ENCODE results near the gene TPK1.

Gene TPK1

DNA sequence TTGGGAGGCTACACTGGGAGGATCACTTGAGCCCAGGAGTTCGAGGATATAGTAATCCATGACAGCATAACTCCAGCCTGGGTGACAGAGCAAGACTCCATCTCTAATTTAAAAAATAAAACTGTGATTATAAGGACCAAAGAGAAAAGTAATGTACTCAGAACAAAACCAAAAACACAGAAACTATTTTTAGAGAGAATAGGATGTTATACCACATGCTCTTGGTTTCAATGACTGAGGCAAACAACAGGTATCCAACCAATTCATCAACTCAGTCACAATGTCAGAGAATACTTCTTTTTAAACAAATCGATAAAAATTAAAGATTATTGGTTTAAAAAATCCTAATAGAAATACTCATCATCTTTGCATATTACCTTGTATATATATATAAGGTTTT, 186.7 kb downstream of the TPK1 start:
- H3K4me3 ChIP-seq (ENCODE audit: low read depth, low read length), result no peak overlapping the region
- H3K27me3 ChIP-seq (ENCODE audit: insufficient read depth, low read depth, severe bottlenecking), result no peaks in the 10 kb centered on the region
- peaks cover 5% of the 10 kb centered on the region for H3K9me3 ChIP-seq (ENCODE audit: severe bottlenecking)
- H3K36me3 ChIP-seq, result no peaks in the 10 kb centered on the region
- TF ChIP-seq, protein P1, sequence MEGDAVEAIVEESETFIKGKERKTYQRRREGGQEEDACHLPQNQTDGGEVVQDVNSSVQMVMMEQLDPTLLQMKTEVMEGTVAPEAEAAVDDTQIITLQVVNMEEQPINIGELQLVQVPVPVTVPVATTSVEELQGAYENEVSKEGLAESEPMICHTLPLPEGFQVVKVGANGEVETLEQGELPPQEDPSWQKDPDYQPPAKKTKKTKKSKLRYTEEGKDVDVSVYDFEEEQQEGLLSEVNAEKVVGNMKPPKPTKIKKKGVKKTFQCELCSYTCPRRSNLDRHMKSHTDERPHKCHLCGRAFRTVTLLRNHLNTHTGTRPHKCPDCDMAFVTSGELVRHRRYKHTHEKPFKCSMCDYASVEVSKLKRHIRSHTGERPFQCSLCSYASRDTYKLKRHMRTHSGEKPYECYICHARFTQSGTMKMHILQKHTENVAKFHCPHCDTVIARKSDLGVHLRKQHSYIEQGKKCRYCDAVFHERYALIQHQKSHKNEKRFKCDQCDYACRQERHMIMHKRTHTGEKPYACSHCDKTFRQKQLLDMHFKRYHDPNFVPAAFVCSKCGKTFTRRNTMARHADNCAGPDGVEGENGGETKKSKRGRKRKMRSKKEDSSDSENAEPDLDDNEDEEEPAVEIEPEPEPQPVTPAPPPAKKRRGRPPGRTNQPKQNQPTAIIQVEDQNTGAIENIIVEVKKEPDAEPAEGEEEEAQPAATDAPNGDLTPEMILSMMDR (IDR thresholded peaks at IDR 0.05; ENCODE audit: low read depth, low read length), result no peak
- no peak for DNase-seq
- H3K27ac ChIP-seq, result no peak overlapping the region

DNA sequence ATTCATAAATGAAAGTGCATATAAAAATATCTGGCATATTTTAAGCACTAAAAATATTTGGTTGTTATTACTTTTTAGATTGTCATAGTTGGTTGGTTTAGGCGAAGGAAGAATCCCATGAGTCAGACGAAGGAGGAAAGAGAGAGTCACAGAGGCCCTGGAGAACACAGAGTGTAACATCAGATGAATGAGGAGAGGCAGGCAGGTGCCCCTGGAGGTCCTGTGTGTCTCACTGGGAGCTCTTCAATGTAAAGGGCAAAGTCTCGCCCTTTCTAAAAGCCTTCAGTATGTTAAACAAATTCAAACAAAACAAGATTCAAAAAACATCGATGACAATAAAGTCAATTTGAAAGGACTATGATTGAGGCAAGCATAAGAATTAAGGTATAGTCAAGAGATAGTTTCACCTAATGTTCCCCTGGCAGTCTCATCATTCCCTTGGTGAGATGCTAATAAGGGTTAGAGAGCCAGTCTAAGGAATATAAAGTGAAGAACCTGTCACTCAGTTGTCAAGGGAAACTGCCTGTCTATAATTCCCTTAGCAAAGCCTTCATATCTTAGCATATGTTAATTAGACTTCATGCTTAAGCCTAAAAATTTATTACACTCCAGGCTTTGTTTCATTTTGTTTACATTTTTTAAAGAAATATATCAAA, 194.3 kb downstream of the TPK1 start:
- TF ChIP-seq, protein P1 (IDR thresholded peaks at IDR 0.05; ENCODE audit: low read depth, low read length), result no peak
- H3K4me3 ChIP-seq (ENCODE audit: low read depth, low read length), result no peak overlapping the region
- DNase-seq, result no peak
- H3K27ac ChIP-seq, result no peak overlapping the region
- H3K9me3 ChIP-seq (ENCODE audit: severe bottlenecking), result no peaks in the 10 kb centered on the region
- H3K27me3 ChIP-seq (ENCODE audit: insufficient read depth, low read depth, severe bottlenecking), result no peaks in the 10 kb centered on the region
- no peaks in the 10 kb centered on the region for H3K36me3 ChIP-seq

DNA sequence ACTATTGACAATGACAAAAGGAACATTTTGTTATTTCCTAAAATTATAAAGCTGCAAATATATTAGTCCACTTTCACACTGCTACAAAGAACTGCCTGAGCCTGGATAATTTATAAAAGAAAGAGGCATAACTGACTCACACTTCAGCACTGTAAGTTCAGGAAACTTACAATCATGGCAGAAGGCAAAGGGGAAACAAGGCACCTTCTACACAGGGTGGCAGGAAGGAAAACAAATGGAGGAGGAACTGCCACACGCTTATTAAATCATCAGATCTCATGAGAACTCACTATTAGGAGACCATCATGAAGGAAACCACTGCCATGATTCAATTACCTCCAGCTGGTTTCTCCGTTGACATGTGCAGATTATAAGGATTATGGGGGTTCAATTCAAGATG, 203.1 kb downstream of the TPK1 start:
- no peaks in the 10 kb centered on the region for H3K27me3 ChIP-seq (ENCODE audit: insufficient read depth, low read depth, severe bottlenecking)
- no peaks in the 10 kb centered on the region for H3K9me3 ChIP-seq (ENCODE audit: severe bottlenecking)
- no peaks in the 10 kb centered on the region for H3K36me3 ChIP-seq
- TF ChIP-seq, protein P1 (IDR thresholded peaks at IDR 0.05; ENCODE audit: low read depth, low read length), result no peak
- no peak overlapping the region for H3K27ac ChIP-seq
- no peak overlapping the region for H3K4me3 ChIP-seq (ENCODE audit: low read depth, low read length)
- no peak for DNase-seq

DNA sequence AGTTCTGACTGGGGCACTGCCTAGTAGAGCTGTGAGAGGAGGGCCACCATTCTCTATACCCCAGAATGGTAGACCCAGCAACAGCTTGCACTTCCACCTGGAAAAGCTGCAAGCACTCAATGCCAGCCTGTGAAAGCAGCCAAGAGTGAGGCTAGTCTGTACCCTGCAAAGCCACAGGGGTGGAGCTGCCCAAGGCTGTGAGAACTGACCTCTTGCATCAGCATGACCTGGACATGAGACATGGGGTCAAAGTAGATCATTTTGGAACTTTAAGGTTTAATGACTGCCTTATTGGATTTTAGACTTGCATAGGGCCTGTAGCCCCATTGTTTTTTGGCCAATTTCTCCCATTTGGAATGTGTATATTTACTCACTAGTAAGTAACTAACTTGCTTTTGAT, 206.3 kb downstream of the TPK1 start:
- Histone ChIP-seq H3K4me3 (ENCODE audit: low read depth, low read length) (no peak overlapping the region), H3K9me3 (ENCODE audit: severe bottlenecking) (no peaks in the 10 kb centered on the region), H3K27ac (no peak overlapping the region), H3K36me3 (no peaks in the 10 kb centered on the region), H3K27me3 (ENCODE audit: insufficient read depth, low read depth, severe bottlenecking) (no peaks in the 10 kb centered on the region)
- DNase-seq, result no peak
- TF ChIP-seq, protein P1 (IDR thresholded peaks at IDR 0.05; ENCODE audit: low read depth, low read length), result no peak

DNA sequence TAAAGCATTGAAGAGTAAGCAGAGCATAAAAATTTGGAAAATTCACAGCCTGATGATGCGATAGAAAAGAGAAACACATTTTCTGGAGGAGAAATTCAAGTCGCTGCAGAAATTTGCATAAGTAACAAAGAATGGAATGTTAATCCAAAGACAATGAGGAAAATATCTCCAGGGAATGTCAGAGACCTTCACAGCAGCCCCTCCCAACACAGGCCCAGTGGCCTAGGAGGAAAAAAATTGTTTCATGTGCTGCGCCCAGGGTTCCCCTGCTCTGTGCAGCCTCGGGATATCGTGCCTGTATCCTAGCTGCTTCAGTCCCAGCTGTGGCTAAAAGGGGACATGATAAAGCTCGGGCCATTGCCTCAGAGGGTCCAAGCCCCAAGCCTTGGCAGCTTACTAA, 206.8 kb downstream of the TPK1 start:
- no peaks in the 10 kb centered on the region for H3K36me3 ChIP-seq
- H3K27ac ChIP-seq, result no peak overlapping the region
- H3K27me3 ChIP-seq (ENCODE audit: insufficient read depth, low read depth, severe bottlenecking), result no peaks in the 10 kb centered on the region
- H3K4me3 ChIP-seq (ENCODE audit: low read depth, low read length), result no peak overlapping the region
- TF ChIP-seq, protein P1 (IDR thresholded peaks at IDR 0.05; ENCODE audit: low read depth, low read length), result no peak
- no peaks in the 10 kb centered on the region for H3K9me3 ChIP-seq (ENCODE audit: severe bottlenecking)
- DNase-seq, result no peak

DNA sequence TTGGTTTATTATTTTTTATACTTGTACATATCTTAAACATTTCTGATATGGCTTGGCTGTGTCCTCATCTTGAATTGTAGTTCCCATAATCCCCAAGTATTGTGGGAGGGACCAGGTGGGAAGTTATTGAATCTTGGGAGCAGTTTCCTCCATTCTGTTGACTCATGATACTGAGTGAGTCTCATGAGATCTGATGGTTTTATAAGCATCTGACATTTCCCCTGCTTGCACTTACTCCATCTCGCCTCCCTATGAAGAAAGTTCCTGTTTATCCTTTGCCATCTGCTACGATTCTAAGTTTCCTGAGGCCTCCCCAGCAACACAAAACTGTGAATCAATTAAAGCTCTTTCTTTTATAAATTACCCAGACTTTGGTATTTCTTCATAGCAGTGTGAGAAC, 207.7 kb downstream of the TPK1 start:
- no peak overlapping the region for H3K4me3 ChIP-seq (ENCODE audit: low read depth, low read length)
- H3K27ac ChIP-seq, result no peak overlapping the region
- no peak for DNase-seq
- TF ChIP-seq, protein P1 (IDR thresholded peaks at IDR 0.05; ENCODE audit: low read depth, low read length), result no peak
- H3K36me3 ChIP-seq, result no peaks in the 10 kb centered on the region
- H3K9me3 ChIP-seq (ENCODE audit: severe bottlenecking), result no peaks in the 10 kb centered on the region
- no peaks in the 10 kb centered on the region for H3K27me3 ChIP-seq (ENCODE audit: insufficient read depth, low read depth, severe bottlenecking)

Measured in WERI-Rb-1 (cell line).